ENCODE results near the gene APOM.

Gene APOM

DNA sequence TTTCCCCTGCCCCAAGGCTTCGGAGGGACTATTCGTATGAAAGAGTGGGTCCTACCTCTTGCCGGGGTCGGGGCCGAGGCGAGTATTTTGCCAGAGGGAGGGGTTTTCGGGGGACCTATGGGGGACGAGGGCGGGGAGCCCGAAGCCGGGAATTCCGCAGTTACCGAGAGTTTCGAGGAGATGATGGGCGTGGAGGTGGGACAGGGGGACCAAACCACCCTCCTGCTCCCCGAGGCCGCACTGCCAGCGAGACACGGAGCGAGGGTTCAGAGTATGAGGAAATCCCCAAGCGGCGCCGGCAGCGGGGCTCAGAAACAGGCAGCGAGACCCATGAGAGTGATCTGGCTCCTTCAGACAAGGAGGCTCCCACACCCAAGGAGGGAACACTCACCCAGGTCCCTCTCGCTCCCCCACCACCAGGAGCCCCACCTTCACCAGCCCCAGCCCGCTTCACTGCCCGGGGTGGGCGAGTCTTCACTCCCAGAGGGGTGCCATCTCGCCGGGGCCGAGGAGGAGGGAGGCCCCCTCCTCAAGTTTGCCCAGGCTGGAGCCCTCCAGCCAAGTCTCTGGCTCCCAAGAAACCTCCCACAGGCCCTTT lies 23.9 kb upstream of the APOM start:
- TF ChIP-seq, protein P1, sequence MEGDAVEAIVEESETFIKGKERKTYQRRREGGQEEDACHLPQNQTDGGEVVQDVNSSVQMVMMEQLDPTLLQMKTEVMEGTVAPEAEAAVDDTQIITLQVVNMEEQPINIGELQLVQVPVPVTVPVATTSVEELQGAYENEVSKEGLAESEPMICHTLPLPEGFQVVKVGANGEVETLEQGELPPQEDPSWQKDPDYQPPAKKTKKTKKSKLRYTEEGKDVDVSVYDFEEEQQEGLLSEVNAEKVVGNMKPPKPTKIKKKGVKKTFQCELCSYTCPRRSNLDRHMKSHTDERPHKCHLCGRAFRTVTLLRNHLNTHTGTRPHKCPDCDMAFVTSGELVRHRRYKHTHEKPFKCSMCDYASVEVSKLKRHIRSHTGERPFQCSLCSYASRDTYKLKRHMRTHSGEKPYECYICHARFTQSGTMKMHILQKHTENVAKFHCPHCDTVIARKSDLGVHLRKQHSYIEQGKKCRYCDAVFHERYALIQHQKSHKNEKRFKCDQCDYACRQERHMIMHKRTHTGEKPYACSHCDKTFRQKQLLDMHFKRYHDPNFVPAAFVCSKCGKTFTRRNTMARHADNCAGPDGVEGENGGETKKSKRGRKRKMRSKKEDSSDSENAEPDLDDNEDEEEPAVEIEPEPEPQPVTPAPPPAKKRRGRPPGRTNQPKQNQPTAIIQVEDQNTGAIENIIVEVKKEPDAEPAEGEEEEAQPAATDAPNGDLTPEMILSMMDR (conservative IDR thresholded peaks at IDR 0.05; ENCODE audit: low read depth, low read length): no peak

DNA sequence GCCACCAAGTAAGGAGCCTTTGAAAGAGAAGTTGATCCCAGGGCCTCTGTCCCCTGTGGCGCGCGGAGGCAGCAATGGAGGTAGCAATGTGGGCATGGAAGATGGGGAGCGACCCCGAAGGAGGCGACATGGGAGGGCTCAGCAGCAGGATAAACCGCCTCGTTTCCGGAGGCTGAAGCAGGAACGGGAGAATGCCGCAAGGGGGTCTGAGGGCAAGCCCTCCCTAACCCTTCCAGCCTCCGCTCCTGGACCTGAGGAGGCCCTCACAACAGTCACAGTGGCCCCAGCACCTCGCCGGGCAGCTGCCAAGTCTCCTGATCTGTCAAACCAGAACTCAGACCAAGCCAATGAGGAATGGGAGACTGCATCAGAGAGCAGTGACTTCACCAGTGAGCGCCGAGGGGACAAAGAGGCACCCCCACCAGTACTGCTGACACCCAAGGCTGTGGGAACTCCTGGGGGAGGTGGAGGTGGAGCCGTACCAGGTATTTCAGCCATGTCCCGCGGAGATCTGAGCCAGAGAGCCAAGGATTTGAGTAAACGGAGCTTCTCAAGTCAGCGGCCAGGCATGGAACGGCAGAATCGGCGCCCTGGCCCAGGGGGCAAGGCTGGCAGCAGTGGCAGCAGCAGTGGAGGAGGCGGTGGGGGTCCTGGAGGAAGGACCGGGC lies 23.3 kb upstream of the APOM start:
- no peak overlapping the region for H3K4me3 ChIP-seq (ENCODE audit: low read length)
- TF ChIP-seq, protein P1 (conservative IDR thresholded peaks at IDR 0.05; ENCODE audit: low read depth, low read length): no peak
- no peak for DNase-seq (ENCODE audit: low read depth)

More for the DNA sequence above, 23.9 kb upstream of the APOM start:
- H3K4me3 ChIP-seq (ENCODE audit: low read length): no peak overlapping the region
- no peak for DNase-seq (ENCODE audit: low read depth)

DNA sequence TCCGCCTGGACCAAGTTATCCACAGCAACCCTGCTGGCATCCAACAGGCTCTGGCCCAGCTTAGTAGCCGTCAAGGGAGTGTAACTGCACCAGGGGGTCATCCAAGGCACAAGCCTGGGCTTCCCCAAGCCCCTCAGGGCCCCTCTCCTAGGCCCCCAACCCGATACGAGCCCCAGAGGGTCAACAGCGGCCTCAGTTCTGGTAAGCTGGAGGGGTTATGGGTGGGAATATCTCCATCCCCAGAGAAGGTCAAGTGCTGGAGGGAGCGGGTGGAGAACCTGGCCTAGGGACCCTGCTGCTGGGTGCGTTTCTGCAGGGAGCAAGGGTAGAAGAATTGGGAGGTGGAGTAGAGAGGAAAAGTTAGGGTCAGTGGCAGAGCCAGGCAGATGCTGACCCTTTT lies 22.2 kb upstream of the APOM start:
- H3K4me3 ChIP-seq (ENCODE audit: low read length): no peak overlapping the region
- TF ChIP-seq, protein P1 (conservative IDR thresholded peaks at IDR 0.05; ENCODE audit: low read depth, low read length): no peak
- DNase-seq (ENCODE audit: low read depth): no peak

DNA sequence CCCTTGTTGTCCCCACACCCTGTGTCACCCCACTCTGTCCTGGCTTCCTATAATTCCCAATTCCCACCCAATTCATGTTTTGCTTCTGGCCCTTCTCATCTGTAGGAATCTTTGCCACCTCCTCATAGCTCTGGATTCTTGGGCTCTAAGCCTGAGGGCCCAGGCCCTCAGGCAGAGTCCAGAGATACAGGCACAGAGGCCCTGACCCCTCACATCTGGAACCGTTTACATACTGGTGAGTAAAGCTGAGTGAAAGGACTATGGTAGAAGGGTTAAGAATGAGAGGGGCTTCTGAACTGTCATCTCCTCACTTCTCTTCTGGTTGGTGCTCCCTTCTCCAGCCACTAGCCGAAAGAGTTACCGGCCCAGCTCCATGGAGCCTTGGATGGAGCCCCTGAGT lies 21.6 kb upstream of the APOM start:
- DNase-seq (ENCODE audit: low read depth): no peak
- TF ChIP-seq, protein P1 (conservative IDR thresholded peaks at IDR 0.05; ENCODE audit: low read depth, low read length): no peak
- H3K4me3 ChIP-seq (ENCODE audit: low read length): no peak overlapping the region

DNA sequence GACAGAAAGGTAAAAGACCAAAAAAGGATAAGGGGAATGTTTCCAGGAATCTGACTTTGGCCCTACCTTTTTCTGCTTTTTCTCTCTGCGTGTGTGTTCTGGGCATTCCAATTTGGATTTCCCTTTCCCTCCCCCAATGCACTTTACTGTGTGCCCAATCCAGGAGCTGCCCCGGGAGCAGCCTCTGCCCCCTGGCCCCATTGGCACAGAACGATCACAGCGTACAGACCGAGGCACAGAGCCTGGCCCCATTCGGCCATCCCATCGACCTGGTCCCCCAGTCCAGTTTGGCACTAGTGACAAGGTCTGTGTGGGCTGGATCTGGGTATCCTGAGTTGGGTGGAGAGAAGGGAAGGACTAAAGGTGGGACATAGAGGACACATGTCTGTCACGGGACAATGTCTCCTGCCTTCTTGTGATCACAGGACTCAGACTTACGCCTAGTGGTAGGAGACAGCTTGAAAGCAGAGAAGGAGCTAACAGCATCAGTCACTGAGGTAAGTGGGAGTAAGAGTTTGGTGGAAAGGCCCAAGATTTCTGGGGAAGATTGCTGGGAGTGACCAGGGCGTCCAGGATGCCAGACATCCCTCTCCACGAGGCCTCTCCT lies 20.6 kb upstream of the APOM start:
- TF ChIP-seq, protein P1 (conservative IDR thresholded peaks at IDR 0.05; ENCODE audit: low read depth, low read length): no peak
- no peak for DNase-seq (ENCODE audit: low read depth)

DNA sequence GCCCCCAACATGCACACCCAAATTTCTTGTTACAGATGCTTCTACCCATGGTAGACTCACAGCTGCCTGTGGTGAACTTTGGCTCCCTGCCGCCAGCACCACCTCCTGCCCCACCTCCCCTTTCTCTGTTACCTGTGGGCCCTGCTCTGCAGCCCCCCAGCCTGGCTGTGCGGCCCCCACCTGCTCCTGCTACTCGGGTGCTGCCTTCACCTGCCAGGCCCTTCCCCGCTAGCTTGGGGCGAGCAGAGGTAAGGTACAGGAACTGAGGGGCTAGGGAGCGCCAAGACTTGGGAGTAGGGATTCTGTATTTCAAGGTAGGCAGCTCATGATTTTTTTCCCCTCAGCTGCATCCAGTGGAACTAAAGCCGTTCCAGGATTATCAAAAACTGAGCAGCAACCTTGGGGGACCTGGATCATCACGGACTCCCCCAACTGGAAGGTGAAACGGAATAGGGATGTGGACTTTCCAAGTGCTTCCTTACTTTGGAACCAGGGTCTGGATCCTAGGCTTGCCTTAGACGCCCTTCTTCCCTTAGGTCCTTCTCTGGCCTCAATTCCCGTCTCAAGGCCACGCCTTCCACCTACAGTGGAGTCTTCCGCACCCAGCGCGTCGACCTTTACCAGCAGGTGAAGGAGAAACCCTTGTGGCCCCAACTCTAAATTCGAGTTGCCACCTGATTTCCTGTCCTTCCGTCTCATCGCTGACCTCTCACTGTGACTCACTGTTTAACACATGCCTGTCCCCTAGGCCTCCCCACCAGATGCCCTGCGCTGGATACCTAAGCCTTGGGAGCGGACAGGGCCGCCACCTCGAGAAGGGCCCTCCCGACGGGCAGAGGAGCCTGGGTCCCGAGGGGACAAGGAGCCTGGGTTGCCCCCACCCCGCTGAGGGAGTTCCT lies 18.7 kb upstream of the APOM start:
- DNase-seq (ENCODE audit: low read depth): no peak

More for the DNA sequence above, 20.6 kb upstream of the APOM start:
- H3K4me3 ChIP-seq (ENCODE audit: low read length): no peak overlapping the region

More for the DNA sequence above, 18.7 kb upstream of the APOM start:
- TF ChIP-seq, protein P1 (conservative IDR thresholded peaks at IDR 0.05; ENCODE audit: low read depth, low read length): no peak
- H3K4me3 ChIP-seq (ENCODE audit: low read length): no peak overlapping the region

All from retinal pigment epithelial cell (primary cell).